Cardiac fibroblast (primary cell): ENCODE results near the gene AKAIN1.

Experiments
- DNase-seq, 2 donors: peaks; one replicate each; pipeline versions ENCODE4 v3.0.0 to v3.0.0-alpha.2; 2010; ENCODE audit warnings: low read depth in 2 of 2
- H3K4me3 ChIP-seq, 2 donors: replicated peaks in 1 of 2; 1 replicate in 1 of 2; 2 replicates in 1 of 2; pipeline ENCODE4 v1.5.1; 2011; ENCODE audit warnings: low read depth in 2 of 2, low read length in 2 of 2, mild to moderate bottlenecking in 2 of 2, moderate library complexity in 1 of 2
- CTCF ChIP-seq: IDR thresholded peaks from one replicate; pipeline ENCODE4 v1.5.1; 2011; ENCODE audit warnings: low read depth, mild to moderate bottlenecking, low read length, inconsistent platforms

The AKAIN1 gene

DNA sequence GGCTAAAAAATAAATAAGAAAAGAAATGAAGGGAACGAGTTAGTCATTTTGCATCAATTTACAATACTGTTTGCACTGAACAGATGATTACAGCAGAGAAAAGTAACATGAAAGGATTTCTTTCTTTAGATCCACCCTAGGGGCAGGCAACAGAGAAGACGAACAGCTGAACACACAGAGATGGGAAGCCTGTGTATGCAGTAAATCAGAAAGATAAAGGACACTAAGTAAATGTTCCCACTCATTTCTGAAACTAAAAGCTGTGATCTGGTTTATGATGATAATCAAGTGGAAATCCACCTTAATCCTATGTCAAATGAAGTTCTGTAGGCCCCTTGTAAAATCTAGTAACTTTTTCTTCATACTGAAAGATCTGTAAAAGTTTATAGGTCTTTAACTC lies 54.2 kb downstream of the AKAIN1 start:
- TF ChIP-seq CTCF = no peak
- DNase-seq = no peak
- H3K4me3 ChIP-seq = no peak overlapping the region

DNA sequence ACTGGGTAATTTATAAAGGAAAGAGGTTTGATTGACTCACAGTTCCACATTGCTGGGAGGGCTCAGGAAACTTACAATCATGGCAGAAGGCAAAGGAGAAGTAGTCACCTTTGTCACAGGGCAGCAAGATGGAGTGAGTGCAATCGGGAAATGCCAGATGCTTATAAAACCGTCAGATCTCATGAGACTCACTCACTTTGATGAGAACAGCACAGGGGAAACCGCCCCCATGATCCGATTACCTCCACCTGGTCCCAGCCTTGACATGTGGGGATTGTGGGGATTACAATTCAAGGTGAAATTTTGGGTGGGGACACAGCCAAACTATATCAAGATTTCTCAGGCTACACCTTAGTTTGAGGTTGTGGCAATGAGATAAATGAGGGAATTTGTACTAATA lies 54.9 kb downstream of the AKAIN1 start:
- H3K4me3 ChIP-seq = no peak overlapping the region
- TF ChIP-seq CTCF = no peak
- DNase-seq = no peak

DNA sequence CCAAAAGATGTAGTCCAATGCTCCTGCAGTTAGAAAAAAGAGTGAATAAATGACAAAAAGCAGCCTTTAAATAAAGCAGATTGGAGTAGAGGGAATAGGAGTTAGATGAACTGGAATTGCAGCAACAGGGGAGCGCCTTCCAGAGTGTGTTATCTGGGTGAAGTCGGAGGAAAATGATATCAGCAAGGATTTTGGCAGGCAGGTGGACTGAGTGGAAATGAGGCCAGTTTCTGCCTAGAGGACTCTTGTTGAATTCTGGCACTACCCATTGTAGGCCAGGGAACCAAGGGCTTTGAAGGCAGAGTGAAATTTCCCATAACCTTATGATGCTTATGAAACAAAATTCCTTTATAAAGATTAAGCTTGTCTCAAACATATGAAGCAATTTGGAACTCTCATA lies 59.8 kb downstream of the AKAIN1 start:
- no peak overlapping the region for H3K4me3 ChIP-seq
- TF ChIP-seq CTCF = no peak
- DNase-seq = no peak

- no peak for DNase-seq
- no peak overlapping the region for H3K4me3 ChIP-seq
- TF ChIP-seq CTCF = no peak
These were observed 64.1 kb downstream of the AKAIN1 start for GRCh38 chr18:5132987-5133386.

- H3K4me3 ChIP-seq = no peak overlapping the region
- no peak for TF ChIP-seq CTCF
- DNase-seq = no peak
These were observed 74.8 kb downstream of the AKAIN1 start for GRCh38 chr18:5122272-5122671.

DNA sequence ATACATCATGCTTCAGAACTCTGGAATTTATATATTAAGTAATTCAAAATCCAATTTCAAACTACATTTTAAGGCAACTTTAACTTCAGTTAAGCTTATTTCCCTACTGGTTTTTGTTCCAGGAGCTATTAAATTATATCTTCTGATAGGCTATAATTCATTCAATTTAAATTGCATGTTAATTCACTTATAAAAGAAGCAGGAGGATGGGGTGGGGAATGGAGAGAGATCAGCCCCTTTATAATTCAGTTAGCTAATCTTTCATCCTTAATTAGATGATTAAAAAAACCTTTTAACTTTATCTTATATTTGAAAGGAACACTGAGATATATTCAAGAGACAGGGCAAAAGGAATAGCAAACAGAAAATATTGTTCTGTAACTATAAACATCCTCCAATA lies 86.8 kb downstream of the AKAIN1 start:
- no peak overlapping the region for H3K4me3 ChIP-seq
- TF ChIP-seq CTCF = no peak

DNA sequence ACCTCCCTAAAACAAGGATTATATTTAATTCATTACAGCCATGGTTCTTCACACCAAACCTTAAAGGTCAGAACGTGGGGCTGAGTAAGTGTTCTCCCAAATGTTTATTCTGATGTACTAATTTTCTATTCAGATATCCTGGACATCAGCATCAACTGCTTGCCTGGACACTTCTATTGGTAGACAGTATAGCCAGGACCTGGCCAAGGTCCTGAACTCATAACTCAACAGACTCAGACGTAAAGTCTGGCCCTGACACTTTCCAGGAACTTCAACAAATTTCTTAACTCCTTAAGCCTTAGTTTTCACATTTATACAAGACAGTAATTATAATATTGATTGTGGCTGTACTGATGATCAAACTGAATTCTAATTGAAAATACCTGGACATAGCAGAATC lies 89.1 kb downstream of the AKAIN1 start:
- no peak overlapping the region for H3K4me3 ChIP-seq
- DNase-seq = no peak
- no peak for TF ChIP-seq CTCF

More for the DNA sequence above, 86.8 kb downstream of the AKAIN1 start:
- DNase-seq = no peak
